NCI-H1930 (cell line): ENCODE results near the gene CYP8B1.

Experiments used
- DNase-seq, 2 experiments: peaks; one replicate each; lab custom pipeline; 2025; lab: John Stamatoyannopoulos, UW

The CYP8B1 gene

DNA sequence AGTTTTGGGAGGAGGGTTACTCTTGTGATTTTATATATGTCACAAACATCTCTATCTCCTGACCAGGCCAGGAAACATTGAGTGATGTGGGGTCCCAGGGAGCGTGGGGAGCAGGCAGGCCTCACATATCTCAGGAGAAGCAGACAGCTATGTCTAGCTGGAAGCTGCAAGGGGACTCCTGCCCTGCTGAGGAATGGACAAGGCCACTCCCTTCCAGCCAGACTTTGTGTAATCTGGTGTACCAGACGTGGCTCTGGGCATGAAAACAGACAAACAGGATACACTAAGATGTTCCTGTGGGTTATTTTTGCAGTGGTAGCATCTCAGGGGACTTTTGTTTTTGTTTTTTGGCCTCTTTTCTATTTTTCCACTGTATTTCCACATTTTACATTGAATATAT lies 23.2 kb downstream of the CYP8B1 start:
- no peak for DNase-seq

GRCh38 chr3:42851228-42851834 lies 24.3 kb downstream of the CYP8B1 start:
- DNase-seq: no peak

- DNase-seq: no peak
These were observed 25.4 kb downstream of the CYP8B1 start for GRCh38 chr3:42850263-42850662.

GRCh38 chr3:42849017-42849416 lies 26.7 kb downstream of the CYP8B1 start:
- DNase-seq: no peak

DNA sequence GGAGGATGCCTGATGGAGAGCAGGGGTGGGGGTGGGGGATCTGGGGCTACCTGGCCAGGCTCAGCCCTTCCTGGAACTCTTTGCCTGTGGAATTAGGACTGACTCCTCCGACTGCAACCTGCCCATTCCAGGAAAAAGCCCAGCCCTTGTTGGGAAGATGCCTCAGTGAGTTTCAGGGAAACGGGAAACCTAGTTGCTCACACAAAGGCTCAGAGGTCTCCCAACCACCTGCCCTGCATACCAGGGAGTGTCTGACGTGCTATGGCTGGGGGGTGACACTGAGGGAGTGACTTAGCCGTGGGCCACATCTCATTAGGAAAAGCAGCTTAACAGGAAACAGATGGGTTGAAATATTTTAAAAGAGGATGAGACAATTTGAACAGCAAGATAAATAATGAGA lies 27.9 kb downstream of the CYP8B1 start:
- no peak for DNase-seq

DNA sequence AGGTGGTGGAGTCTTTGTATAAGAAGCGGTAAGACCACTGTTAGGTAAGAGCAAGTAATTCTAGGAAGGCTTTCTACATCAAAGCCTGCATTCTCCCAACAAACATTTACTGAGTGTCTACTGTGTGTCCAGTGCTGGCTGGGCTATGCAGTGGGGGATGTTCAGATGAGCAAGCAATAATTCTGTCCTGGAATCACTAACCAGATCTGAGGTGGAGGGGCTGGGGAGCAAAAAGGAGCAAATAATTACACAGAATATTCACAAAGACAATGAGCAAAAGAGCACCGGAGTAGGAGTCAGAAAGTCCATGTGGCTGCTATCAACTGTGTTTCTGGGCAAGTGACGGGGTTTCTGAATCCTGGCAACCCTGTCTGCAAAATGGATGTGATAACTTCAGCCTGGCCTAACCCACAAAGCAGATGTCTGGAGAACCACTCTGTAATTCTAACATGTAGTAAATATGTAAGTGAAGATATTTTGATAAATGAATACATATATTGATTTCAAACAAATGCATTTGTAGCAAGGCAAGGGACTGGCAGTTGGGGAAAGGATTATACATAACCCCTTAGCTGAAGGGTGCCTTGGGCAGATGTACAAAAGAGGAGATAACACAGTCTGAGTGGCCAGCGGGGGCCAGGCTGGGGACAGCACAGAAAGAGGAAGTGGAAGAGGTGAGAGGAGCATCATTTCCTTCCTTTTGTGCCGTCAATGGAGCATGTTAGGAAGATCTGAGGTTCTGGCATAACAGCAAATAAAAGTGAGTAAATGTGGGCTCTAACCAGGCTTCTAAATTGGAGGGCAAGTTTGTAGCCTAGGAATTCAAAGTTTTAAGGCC lies 28.8 kb downstream of the CYP8B1 start:
- DNase-seq: no peak

- DNase-seq: no peak
These were observed 30.9 kb downstream of the CYP8B1 start for GRCh38 chr3:42844815-42845214.

DNA sequence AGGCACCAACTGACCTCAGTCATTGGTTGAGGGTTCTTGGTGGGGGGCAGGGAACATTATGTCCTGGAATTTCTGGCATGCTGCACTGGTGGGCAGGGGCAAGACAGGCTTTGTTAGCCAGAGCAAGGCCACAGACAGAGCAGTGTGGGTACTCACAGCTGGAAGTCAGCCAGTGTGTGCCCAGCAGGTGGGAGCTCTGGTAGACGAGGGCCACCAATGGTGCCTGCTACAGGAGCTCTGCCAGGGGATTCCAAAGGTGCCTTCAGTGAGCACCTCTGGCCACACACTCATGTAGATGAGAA lies 31.3 kb downstream of the CYP8B1 start:
- DNase-seq: no peak

GRCh38 chr3:42843713-42844411 lies 31.8 kb downstream of the CYP8B1 start:
- DNase-seq: no peak

DNA sequence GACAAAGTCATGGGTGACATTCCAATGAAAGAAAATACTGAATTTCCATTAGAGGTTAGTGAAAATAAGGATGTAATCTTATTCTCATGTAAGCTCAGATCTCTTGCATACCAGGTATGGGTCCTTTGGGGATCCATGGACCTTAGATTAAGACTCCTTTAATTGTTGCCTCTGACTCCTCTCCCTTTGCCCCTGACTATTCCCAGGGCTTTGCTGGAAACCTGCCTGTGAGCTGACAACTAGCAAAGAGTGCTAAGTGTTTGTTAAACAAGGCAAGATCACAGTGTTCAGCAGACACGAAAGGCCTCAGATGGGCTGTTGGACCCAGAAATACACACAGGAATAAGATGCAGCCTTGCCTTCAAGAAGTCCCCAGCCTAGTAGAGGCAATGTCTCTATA lies 34.3 kb downstream of the CYP8B1 start:
- no peak for DNase-seq

GRCh38 chr3:42839616-42840015 lies 36.1 kb downstream of the CYP8B1 start:
- DNase-seq: peak in 1 of 2 experiments; percentile 14

DNA sequence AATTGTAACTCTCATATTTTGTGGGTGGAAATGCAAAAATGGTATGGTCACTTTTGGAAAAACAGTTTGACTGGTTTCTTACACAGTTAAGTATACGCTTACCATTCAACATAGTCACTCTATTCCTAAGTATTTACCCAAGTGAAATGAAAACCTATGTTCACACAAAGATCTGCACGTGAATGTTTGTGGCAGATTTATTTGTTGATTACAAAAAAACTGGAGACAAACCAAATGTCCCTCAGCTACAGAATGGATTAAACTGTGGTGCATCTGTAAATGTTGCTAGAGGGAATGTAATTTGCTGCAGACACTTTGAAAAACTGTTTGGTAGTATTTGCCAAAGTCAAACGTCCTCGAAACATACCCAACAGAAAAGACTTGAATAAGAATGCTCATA lies 37.1 kb downstream of the CYP8B1 start:
- no peak for DNase-seq

DNA sequence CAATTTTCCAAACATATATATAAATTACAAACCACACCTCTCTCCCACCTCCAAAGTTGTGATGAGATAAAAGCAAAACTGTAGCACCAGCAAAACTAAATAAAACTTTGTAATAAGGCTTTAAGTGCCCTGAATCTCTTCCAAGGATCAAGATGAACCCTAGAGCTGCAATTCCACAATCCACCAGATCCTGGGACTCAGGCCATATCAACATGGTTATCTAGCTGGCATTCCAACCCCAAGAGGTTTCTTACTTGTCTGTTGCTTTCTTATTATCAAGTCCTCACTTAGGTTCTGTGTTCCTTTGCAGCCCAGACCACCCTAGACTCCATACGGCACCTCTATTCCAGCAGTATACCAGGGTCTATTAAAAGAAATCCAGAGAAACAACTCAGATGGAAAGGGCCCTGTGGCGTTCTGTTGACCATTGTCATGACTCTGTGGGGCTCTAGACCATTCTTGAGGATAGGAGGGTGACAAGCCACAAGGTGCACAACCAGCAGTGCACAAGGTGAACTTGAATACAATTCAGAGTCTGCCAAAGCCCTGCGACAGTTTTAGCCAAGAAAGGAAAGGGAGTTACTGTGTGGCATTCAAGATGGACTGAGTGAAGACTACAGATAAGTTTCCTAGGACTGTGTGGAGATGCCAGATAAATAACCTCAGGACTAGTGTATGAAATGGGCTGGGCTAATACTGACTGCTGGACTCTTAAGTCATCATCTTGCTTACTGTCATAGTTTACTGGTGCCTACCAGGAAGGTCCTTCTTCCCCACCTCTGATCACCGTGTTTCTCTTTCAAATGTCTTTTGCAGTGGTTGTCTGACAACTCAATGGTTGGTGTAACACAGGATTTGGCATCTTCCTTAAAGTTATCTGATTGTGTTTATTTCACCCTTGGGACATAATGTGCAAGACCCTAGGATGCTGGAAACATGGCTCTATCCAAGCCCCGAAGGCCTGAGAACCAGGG lies 39.2 kb downstream of the CYP8B1 start:
- DNase-seq: no peak

- peak; percentile 46 to 54 for DNase-seq
These were observed 44.4 kb downstream of the CYP8B1 start for GRCh38 chr3:42831321-42831713.

DNA sequence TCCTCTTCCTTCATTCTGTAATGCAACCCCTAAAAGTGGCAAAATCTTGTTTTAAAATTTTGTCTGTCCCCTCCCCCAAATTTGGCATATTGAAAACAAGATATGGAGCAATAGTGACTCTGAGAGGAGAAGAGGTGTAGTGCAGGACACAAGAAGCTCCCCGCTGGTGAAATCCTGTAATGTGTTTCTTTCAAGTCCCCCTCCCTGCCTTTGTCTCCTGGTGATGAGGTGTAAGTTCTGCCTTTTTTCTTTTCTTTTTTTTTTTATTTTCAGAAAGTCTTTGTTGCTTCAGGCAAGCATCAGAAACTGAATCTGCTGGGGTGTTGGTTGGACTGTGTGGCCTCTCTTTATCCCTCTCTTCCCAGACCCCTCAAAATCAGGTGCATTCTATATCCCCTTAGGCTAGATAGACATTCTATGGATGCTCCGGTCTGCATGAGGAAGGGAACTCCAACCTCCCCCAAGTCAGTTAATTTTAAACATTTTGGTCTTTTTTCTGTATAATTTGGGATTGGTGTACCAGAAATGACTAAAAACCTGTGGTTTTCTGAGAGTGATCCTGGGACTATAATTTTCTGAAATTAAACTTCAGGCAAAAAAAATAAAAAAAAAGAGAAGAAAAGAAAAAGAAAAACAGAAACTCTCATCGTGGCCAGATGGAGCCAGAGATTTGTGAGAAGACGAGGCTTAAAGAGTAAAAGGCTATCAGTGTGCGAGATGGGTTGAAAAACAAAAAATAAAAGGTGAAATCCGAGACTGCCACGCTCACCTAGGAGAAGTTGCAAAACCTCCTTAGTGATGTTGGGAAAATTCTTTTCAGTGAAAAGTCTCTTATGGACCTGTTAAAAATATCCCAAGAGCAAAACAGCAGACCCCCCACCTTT lies 45.0 kb downstream of the CYP8B1 start:
- DNase-seq: peak in 1 of 2 experiments; percentile 11

GRCh38 chr3:42829628-42830436 lies 45.8 kb downstream of the CYP8B1 start:
- no peak for DNase-seq

- no peak for DNase-seq
These were observed 46.5 kb downstream of the CYP8B1 start for GRCh38 chr3:42829083-42829627.

DNA sequence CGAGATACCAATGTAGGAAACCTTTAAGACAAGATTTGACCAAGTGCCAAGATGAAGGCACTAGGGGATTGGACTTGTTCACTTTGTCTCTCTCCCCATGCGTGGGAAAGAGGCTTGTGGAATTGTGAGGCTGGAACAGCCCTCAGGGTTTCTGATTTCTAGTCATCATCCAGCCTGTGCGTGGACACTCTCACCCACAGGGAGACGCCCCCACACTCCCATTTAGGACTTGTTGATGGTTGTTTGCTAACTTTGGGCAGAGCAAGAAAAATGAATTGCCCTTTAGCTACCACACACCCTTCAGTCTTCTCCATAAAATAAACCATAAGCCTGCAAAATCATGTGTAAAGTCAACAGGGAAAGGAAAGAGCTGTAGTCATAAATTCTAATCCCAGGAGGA lies 48.0 kb downstream of the CYP8B1 start:
- no peak for DNase-seq

DNA sequence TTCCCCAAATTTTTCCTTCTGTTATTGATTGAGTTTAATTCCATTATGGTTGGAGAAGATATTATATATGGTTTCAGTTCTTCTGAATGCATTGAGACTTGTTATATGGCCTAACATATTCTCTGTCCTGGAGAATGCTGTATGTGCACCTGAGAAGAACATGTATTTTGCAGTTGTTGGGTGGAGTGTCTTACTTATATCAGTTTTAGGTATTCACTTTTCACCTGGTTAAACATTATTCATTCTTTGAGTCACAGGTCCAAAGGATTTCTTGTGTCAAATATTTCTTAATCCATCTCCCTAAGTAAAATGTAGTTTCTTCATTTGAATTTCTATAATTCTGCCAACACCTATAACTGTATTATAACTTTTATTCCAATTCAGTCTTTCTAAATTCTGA lies 48.7 kb downstream of the CYP8B1 start:
- DNase-seq: no peak

DNA sequence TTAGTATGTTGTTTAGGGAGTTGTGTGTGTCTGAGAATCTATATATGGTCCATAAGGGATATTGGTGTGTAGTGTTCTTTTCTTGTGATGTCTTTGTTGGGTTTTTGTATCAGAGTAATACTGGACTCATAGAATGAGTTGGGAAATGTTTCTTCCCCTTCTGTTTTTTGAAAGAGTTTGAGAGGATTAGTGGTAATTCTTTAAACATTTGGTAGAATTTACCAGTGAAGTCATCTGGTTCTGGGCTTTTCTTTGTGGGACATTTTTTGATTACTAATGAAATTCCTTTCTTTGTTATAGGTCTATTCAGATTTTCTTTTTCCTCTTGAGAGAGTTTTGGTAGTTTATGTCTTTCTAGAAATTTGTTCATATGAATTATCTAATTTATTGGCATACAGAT lies 49.5 kb downstream of the CYP8B1 start:
- DNase-seq: no peak
